ENCODE data around the gene HDAC4. TPM values are rescaled to one million over a fixed set of nuclear protein-coding genes. Genes with fewer than 3 reads are reported as not detected.

Gene HDAC4
- total RNA-seq, 1 donor = 28.3 TPM

GRCh38 chr2:239159476-239159911 is 241.3 kb downstream of the HDAC4 start:
- H3K4me3 ChIP-seq (ENCODE audit: low read depth, low read length) = no peak overlapping the region
- TF ChIP-seq CTCF (IDR thresholded peaks at IDR 0.05; ENCODE audit: insufficient read depth, low read length) = no peak
- no peak for DNase-seq (ENCODE audit: low read depth)

DNA sequence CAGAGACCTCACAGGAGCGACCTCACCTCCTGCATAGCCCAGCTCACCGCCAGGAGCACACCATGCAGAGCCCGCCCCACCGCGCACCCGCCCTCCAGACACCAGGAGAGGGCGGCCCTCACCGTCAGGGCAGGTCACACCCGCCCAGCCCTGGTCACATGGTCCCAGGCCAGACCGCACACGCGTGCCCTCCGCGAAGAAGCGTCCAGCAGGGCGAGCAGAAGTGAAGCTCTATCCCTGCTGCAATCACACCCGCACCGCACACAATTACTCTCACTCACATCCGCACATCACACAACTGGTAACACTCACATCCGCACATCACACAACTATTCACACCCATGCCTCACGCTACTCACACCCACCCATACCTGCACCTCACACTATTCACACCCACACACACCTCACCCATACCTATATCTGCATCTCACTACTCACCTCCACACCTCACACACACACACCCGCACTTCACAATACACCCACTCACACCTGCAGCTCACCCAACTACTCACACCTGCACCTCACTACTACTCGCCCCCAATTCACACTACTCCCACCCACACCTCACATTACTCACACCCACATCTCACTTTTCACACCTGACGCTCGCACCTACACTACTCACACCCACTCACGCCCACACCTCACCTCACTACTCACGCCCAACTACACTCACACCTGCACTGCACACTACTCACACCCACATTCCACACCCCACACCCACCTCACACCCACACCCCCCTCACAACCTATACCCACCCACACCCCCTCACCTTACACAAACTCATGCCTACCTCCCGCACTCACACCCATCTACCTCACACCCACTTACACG is 242.0 kb downstream of the HDAC4 start:
- no peak for TF ChIP-seq CTCF (IDR thresholded peaks at IDR 0.05; ENCODE audit: insufficient read depth, low read length)
- DNase-seq (ENCODE audit: low read depth) = no peak

DNA sequence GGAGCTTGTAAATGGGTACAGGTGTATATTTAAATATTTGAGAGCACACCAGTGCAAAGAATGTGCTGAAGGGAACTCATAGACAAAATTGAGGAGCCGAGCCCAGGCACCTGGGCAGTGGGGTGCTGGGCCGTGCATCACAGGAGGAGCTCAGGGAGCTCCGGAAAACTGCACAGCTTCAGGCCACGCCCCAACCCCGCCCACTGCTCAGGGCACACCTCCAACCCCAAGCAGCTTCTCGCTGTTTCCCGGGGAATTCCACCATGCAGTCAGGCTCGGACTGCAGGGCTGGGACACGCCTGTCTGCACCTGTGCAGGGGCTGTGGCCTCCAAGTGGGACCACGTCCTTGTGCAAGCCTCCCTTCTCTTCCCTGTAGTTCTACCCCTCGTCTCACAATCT is 243.0 kb downstream of the HDAC4 start:
- H3K4me3 ChIP-seq (ENCODE audit: low read depth, low read length) = no peak overlapping the region
- no peak for TF ChIP-seq CTCF (IDR thresholded peaks at IDR 0.05; ENCODE audit: insufficient read depth, low read length)
- no peak for DNase-seq (ENCODE audit: low read depth)

More for the DNA sequence above, 242.0 kb downstream of the HDAC4 start:
- no peak overlapping the region for H3K4me3 ChIP-seq (ENCODE audit: low read depth, low read length)

DNA sequence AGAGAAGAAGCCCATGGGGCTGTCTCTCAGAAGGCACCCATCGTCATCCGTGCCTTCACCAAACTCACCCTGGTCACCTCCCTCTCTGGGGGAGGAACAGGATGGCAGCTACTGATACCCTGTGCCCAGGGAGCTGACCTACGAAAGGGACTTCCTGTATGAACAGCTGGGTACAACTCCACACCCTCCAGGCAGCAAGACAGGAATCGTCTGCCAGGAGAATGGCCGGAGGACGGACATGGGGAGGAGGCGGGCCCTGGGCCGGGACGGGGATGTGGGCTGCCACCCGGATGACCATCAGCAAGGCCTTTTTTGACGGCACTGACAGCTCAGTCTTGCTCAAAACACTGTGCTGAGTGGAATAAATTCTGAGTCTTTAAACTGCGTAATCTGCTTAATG is 243.6 kb downstream of the HDAC4 start:
- no peak for DNase-seq (ENCODE audit: low read depth)
- no peak overlapping the region for H3K4me3 ChIP-seq (ENCODE audit: low read depth, low read length)
- TF ChIP-seq CTCF (IDR thresholded peaks at IDR 0.05; ENCODE audit: insufficient read depth, low read length) = no peak

GRCh38 chr2:239156516-239157265 is 244.1 kb downstream of the HDAC4 start:
- TF ChIP-seq CTCF (IDR thresholded peaks at IDR 0.05; ENCODE audit: insufficient read depth, low read length) = no peak
- no peak for DNase-seq (ENCODE audit: low read depth)
- no peak overlapping the region for H3K4me3 ChIP-seq (ENCODE audit: low read depth, low read length)

DNA sequence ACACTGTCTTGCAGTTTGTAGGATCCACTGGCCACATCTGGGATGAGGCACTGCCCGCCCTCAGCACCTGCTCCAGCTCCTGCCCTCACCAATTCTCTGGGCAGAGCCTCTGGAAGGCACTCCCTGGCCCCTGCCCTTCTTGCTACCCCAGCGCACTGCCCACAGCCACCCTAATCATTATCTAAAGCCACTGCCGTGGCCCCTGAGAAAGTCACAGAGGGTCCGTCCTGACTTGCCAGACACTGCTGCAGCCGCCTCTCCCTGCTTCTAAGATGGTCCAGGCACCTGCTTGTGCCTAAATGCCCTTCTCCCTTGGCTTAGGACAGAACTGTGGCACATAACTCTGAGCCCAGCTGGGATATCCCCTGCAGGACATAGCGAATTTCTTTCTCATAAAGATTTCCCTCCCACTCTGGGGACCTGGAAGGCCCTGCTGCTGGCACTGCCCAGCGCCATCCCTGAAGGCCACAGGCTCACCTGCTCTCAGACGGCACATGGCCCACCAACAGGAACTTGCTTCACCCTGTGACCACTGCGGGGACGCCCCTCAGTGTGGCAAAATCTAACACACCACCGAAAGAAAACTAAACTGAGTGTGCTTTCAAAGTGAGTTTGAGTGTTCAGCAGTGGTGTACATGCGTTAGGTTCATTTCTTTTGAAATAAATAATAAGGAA is 244.9 kb downstream of the HDAC4 start:
- no peak for TF ChIP-seq CTCF (IDR thresholded peaks at IDR 0.05; ENCODE audit: insufficient read depth, low read length)
- DNase-seq (ENCODE audit: low read depth) = no peak

More for the DNA sequence above, 244.9 kb downstream of the HDAC4 start:
- no peak overlapping the region for H3K4me3 ChIP-seq (ENCODE audit: low read depth, low read length)

Data from fibroblast of the aortic adventitia (primary cell).